Gastroesophageal sphincter (tissue), 4 donors: Measurements from ENCODE around the gene OR2A7. TPM values are rescaled to one million over a fixed set of nuclear protein-coding genes. Genes with fewer than 3 reads are reported as not detected.

Experiments used
- total RNA-seq, 4 donors: library from RNA; depleted of rRNA; stranded (reverse); fragments of >200 nt; gene quantifications; one replicate each; pipeline ENCODE4 v1.1.0, GENCODE V29; 2016

The OR2A7 gene
- total RNA-seq, 4 donors from 2014 or later, result 0.47 to 1.9 (median 1.3) TPM

Other genes with a start within 250 kb of the OR2A7 start
- gene OR2A5, start 215.8 kb downstream of the OR2A7 start, total RNA-seq, result not detected
- gene OR2A25, start 195.0 kb downstream of the OR2A7 start, total RNA-seq, result not detected
- not detected for gene OR2A12, start 178.5 kb downstream of the OR2A7 start, total RNA-seq
- gene OR2A2, start 155.2 kb downstream of the OR2A7 start, total RNA-seq, result not detected
- not detected for gene OR2A14, start 141.6 kb downstream of the OR2A7 start, total RNA-seq
- gene CTAGE4, start 81.3 kb downstream of the OR2A7 start, total RNA-seq, result 1 to 10 TPM in 2 of 4 donors, under 1 TPM in 1, not detected in 1; 0.27 to 1.7 (median 1.1) TPM
- gene ARHGEF35, start 69.0 kb downstream of the OR2A7 start, total RNA-seq, result 1 to 10 TPM in 3 of 4 donors, under 1 TPM in 1; 0.54 to 4.5 (median 2.3) TPM
- under 1 TPM in 2 of 4 donors, not detected in 2; 0.16 to 0.39 TPM for gene OR2A42, start 25.2 kb downstream of the OR2A7 start, total RNA-seq
- 1 to 10 TPM in 1 of 4 donors, under 1 TPM in 1, not detected in 2; 0.94 to 2.2 TPM for gene CTAGE8, start 4.5 kb upstream of the OR2A7 start, total RNA-seq
- under 1 TPM in 2 of 4 donors, not detected in 2; 0.13 to 0.42 TPM for gene OR2A1, start 47.6 kb upstream of the OR2A7 start, total RNA-seq
- gene ARHGEF5, start 90.6 kb upstream of the OR2A7 start, total RNA-seq, result 10 to 100 TPM in 1 of 4 donors, 1 to 10 TPM in 3; 2.6 to 13.3 (median 5.2) TPM
- gene NOBOX, start 138.9 kb upstream of the OR2A7 start, total RNA-seq, result not detected